ENCODE measurements around the gene RNF187.

RNF187 gene

DNA sequence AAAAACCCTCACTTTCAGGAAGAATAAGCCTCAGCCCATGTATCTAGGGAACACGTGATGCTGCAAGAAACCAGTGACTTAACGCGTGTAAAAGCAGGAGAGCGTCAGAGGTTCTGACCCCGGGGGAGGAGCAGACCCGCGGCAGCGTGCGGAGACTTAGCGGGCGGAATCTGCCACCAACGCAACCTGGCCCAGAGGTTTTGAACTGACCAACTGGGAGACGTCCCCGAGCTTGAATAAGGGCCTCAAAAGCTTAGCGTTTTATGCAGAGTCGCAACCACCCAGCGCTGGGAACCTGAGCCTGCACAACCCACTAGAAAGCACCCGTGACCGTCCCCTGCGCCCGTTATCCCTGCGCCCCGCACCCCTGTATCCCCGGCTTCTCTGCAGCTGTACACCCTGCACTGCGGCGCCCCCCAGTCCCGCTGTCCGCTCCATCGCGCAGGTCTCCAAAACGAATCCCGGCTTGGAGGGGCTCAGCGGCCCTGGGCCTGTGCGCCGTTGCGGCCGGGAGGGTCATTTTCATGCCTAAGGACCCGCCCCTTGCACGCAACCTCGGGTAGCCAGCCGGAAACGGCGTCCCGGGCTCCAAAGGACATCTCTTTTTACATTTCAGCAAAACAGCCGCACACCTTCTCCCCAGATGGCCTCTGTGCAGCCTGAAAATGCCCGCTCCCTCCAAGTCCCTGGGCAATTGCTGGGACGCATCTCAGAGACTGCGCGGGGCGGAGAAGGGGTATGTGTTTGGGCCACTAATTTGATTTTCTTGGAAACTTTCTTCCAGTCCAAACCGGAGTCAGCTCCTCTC, 41.1 kb upstream of the RNF187 start:
- TF ChIP-seq, protein P1, sequence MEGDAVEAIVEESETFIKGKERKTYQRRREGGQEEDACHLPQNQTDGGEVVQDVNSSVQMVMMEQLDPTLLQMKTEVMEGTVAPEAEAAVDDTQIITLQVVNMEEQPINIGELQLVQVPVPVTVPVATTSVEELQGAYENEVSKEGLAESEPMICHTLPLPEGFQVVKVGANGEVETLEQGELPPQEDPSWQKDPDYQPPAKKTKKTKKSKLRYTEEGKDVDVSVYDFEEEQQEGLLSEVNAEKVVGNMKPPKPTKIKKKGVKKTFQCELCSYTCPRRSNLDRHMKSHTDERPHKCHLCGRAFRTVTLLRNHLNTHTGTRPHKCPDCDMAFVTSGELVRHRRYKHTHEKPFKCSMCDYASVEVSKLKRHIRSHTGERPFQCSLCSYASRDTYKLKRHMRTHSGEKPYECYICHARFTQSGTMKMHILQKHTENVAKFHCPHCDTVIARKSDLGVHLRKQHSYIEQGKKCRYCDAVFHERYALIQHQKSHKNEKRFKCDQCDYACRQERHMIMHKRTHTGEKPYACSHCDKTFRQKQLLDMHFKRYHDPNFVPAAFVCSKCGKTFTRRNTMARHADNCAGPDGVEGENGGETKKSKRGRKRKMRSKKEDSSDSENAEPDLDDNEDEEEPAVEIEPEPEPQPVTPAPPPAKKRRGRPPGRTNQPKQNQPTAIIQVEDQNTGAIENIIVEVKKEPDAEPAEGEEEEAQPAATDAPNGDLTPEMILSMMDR (IDR thresholded peaks at IDR 0.05) = no peak
- H3K4me3 ChIP-seq = peak overlapping the region; percentile 60
- no peak overlapping the region for H3K27ac ChIP-seq
- DNase-seq (ENCODE audit: low spot score) = no peak

DNA sequence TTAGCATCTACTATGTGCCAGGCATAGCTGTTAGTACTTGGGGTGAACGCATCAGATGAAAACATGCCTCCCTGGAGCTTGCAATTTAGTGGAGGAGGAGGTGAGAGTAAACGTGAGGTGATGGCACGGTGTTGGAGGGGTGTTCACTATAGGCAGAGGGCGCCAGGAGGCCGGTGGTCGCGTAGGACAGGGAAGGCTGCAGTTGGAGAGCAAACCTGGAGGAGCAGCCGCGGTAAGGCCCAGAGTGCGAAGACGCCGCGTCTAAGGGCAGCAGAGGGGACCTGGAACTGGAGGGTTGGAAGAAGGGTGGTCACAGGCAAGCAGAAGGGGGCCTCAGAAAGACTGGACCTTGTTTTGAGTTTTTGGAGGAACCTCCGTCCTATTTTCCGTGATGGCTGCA, 40.3 kb upstream of the RNF187 start:
- TF ChIP-seq, protein P1 (IDR thresholded peaks at IDR 0.05) = no peak
- Histone ChIP-seq H3K27ac (no peak overlapping the region), H3K4me3 (no peak overlapping the region)
- DNase-seq (ENCODE audit: low spot score) = no peak

DNA sequence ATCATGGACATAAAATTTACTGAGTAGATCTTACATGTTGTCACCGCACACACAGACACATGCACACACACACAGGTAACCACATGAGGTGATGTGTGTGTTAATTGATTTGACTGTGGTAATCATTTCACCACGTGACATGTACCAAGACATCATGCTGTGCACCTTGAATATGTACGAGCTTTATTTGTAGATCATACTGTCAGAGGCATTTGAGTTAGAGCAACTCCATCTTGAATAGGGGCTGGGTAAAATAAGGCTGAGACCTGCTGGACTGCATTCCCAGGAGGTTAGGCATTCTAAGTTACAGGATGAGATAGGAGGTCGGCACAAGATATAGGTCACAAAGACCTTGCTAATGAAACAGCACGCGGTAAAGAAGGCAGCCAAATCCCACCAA, 38.8 kb upstream of the RNF187 start:
- Histone ChIP-seq H3K4me3 (no peak overlapping the region), H3K27ac (no peak overlapping the region)
- TF ChIP-seq, protein P1 (IDR thresholded peaks at IDR 0.05) = no peak
- DNase-seq (ENCODE audit: low spot score) = no peak

DNA sequence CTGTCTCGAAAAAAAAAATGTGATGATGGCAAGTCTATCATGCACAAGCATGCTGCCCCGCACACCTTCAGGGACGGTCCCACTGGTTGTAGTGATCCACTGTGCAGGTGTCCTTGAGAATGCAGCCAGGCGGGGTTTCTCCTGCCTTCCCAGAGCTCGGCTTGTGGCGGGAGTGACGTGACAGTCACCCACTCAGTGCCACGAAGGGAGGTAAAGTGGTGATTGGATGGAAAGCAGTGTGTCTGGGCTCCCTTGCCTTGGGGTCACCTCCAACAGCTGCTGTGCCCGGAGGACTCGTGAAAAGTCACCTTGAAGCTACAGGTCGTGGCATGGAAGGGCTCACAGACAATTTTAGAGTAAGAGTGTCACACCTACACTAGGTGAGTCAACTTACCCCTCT, 37.0 kb upstream of the RNF187 start:
- TF ChIP-seq, protein P1 (IDR thresholded peaks at IDR 0.05) = no peak
- H3K4me3 ChIP-seq = no peak overlapping the region
- no peak overlapping the region for H3K27ac ChIP-seq
- DNase-seq (ENCODE audit: low spot score) = no peak

DNA sequence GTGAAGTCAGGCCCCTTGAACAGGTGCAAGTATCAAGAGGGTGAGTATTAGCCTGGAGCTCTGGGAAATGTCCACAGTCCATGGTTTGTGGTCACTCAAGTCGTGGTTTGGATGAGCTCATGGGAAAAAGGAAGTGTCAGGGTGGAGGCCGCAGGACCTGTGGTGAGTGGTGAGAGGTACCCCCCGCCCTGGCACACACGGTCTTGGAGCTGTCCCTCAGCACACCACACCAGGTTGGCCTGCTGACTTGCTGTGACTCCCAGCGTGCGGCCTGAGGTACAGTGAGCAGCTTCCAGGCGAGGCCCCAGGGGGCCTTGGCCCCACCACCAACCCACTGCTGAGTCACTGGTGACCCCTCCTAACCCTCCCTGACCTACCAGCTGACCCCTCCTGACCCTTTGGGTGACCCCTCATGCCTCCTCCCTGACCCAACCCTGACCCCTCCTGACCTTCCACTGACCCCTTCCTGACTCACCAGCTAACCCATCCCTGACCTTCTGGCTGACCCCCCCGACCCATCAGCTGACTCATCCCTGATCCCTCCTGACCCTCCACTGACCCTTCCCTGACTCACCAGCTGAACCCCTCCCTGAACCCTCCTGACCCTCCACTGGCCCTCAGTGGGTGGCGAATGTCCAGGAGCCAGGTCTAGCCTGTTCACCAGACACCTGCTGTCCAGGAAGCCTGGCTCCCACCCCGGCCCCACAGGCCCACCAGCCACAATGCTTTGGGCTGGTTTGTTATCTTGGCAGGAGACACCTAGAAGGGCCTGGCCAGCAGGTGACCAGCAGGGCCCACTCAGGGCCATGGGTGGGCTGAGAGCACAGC, 34.8 kb upstream of the RNF187 start:
- H3K27ac ChIP-seq = no peak overlapping the region
- DNase-seq (ENCODE audit: low spot score) = no peak
- TF ChIP-seq, protein P1 (IDR thresholded peaks at IDR 0.05) = no peak
- no peak overlapping the region for H3K4me3 ChIP-seq

DNA sequence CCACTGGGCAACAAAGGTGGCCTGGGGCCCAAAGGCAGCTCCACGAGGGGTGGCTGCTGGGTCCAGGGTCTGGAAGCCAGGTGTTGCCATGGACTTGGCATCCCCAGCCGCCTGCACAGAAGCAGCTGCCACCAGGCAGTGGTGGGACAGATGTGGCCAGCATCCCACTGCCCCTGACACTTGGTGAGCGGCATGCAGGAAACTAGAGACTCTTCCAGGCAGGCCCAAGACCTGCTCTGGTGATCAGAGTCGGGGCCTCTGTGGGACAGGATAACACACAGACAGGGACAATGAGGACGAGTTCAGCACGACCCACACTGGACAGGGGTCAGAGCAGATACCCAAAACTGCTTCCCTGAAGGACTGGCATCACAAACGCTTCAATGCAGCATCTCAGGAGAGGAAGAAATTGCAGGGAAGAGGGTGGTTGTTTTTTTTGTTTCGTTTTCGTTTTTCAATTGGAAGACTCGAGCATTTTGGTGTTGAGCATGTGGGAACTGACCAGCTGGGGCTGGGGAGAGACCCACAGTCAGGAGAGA, 34.1 kb upstream of the RNF187 start:
- TF ChIP-seq, protein P1 (IDR thresholded peaks at IDR 0.05) = no peak
- no peak for DNase-seq (ENCODE audit: low spot score)
- no peak overlapping the region for H3K4me3 ChIP-seq
- H3K27ac ChIP-seq = no peak overlapping the region
